GM18520 (cell line): Measurements from ENCODE around the gene PIK3CD.
"Not testable (repeated sequence)": the region's sequence is repeated elsewhere in the genome, so short reads cannot be mapped to it uniquely, and the experiment has no call there.

Experiments used
- ATAC-seq: cut with Tn5 transposase; IDR thresholded peaks from one replicate; pipeline ENCODE4 v1.9.1; 2021; ENCODE audit not compliant: unreplicated experiment

Gene PIK3CD

DNA sequence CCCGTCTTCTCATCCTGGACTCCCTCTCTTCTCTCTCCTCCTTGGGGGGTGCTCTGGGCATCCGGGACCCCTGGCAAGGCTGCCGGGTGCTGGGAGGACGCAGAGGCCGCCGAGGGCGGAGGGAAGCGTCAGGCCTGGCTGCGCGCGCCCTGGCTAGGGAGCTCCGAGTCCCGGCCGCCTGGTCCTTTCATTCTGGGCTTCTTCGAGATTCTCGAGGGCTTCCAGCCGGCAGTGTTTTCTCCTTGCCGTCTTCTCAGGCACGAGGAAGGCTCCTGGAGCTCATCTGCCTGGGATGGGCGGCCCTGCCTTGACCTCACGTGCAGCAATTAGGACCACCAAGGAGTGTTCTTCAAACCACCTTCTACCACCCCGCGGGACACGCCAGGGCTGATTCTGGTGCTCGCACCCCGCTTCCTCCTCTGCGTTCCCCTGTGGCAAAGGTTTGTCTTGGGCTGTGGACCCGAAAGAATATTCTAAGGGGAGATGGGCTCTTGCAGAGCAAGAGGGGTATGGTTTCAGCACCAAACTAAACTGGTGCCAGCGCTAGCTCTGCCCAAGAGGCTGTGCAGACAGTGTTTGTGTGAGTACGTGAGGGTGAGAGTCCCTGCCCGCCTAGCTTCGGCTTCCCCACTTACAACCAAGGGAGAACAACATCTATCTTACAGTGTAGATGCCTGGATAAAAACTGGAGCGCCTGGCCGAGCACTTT lies 36.5 kb downstream of the PIK3CD start:
- no peak for ATAC-seq

DNA sequence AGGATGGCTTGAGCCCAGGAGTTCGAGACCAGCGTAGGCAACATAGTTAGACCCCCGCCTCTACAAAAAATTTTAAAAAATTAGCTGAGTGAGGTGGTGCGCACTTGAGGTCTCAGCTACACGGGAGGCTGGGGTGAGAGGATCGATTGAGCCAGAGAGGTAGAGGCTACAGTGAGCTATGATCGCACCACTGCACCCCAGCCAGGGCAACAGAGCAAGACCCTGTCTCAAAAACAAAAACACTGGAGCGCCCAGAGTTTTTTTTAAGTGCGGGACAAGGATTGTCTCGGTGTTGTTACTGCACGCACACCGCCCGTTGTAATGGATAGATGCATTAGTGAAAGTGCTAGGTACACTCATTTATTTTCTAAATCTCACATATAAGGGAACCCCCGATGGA lies 37.1 kb downstream of the PIK3CD start:
- ATAC-seq: no peak

DNA sequence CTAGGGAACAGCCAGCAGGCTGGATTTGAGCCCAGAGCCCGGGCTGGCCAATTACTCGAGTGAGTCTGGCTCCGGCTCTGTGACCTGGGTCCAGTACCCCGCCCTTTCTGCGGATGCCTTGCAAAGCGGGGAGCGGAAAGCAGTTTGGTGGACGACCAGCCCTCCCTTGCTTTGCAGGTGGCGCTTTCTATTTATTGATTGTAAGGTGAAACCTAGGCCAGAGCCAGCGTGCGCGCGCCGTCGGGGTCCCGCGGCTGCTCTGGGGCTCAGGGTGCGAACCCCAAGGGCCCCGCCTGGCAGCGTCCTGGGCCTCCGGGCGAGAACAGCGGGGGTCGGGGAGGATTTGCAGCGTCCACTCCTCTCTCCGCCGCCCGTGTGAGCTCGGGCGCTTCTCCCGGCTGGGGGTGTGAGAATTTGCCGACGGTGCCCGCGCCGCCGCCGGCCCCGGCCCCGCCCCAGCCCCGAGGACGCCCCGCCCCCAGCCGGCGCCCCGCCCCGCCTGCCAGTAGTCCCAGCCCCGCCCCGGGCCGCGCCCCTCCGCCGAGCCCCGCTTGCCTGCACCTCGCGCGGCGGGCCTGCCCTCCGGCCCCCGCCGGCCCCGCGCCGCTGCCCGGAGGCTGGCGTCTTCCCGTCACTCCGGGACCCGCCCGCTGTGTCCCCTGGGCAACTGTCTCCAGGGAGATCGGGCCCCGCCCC lies 37.6 kb downstream of the PIK3CD start:
- peak; percentile 40 for ATAC-seq

DNA sequence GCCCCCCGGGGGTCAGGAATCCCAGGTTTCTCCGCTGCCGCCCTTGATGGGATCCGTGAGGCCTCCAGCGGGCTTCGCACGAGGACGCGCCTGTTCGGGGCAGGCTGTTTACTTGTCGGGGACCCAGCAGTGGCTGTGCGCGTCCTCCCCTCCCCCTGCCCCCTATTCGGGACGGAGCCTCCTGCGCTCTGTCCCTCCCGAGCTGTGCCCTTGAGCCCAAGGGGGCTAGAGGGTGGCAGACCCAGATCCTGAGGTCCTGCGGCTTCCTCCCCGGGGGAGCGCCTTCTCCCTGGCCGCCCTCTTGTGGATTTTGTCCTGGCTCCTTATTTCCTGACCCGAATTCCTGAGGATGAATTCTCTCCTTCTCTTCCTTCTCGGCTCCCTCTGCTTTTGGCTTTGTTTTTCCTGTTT lies 38.4 kb downstream of the PIK3CD start:
- ATAC-seq: no peak

DNA sequence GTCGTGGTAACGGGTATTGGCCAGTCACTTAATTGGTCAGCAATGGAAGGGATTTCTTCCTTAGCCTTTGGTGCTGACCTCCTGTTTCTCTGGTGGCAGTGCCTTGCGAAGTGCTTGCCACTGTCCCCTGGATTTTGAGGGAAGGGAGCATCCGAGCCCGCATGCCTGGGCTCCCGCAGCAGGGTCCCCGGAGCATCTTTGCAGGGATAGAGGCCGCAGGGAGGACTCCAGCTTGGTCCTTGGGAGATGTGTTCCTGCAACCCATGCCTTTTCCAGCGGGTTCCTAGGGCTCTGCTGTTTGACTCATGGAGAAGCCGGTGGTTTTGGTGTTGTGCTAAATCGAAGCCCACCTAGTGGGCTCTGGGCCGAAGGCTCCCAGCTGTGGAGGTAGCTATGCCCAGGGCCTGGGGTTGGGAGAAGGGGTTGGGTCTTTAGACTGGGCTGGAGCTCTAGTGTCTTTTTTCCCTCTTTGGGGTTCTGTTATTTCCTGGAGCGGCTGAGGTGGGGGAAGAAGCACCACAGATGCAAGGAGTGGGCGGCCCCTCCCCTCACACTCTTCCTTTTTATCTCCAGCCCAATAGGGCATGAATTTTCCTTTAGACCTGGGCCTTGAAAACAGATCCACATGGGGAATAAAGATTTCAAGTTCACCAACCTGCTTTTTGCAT lies 39.0 kb downstream of the PIK3CD start:
- no peak for ATAC-seq

DNA sequence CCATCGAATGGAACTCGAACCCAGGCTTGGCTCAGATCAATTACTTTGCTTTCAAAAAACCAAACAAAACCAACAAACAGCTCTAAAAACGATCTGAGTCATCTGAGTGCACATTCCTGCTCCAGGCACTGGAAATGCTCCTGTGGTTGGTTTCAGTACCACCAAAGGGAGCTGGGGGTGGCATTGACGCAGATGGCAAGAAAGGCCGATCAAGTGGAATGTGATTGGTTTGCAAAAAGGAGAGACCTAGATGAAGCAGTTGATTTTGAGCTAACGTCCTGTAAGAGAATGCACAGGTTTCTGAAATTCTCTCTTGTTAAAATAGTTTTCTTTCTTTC lies 39.5 kb downstream of the PIK3CD start:
- ATAC-seq: no peak

DNA sequence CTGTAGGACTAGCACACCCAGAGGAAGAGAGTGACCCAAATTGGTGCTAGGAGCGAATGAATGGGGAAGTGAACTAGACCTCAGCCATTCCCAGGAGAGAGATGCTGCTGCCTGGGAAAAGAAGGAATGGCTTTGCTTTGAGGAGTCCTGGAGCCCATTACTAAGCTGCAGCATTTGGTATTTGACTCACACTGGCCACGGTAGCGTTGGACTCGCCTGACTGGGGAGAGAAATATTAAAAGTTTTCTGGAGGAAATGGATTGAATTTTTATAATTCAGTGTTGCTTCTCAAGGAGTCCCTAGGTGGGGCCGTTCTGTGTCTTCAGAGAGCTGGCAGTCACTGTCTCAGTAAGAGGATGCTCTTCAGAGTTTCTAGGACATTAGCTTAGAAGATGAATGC lies 40.2 kb downstream of the PIK3CD start:
- no peak for ATAC-seq

DNA sequence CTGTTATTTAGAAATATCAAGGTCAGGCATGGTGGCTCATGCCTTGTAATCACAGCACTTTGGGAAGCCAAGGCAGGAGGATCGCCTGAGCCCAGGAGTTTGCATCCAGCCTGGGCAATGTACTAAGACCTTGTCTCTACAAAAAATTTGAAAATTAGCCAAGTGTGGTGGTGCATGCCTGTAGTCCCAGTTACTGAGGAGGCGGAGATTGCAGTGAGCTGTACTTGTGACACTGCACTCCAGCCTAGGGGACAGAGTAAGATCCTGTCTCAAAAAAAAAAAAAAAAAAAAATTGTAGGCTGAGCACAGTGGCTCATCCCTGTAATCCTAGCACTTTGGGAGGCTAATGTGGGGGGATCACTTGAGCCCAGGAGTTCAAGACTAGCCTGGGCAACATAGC lies 45.3 kb downstream of the PIK3CD start:
- ATAC-seq: no peak

DNA sequence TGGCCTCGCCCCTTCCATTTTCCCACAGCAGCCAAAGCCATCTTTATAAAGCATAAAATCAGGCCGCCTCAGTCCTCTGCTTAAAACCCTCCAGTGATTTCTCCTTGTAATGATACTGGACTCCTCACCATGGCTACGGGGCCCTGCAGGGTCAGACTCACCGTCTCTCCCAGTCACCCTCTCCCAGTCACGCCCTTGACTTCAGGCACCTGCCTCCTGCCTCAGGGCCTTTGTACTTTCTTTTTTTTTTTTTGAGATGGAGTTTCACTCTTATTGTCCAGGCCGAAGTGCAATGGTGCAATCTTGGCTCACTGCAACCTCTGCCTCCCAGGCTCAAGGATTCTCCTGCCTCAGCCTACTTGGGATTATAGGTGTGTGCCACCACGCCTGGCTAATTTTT lies 47.8 kb downstream of the PIK3CD start:
- ATAC-seq: no peak

DNA sequence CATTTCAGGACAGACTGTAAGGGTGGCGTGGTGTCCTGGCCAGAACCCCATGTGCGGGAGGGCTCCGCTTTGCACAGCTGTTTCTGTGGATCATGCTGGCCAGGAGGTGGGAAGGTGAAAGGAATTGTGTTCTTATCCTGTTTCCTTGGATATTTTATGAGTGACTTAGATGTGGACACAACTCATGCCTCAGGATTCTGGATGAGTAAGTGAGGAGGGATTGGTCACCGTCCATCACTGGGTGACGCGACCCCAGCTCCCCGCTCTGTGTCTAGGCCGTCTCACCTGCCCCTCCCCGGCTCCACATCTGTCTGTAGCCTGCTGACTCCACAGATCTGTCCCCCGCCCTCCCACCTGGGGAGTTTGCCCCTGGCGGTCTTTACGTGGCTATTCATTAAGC lies 48.8 kb downstream of the PIK3CD start:
- ATAC-seq: no peak

DNA sequence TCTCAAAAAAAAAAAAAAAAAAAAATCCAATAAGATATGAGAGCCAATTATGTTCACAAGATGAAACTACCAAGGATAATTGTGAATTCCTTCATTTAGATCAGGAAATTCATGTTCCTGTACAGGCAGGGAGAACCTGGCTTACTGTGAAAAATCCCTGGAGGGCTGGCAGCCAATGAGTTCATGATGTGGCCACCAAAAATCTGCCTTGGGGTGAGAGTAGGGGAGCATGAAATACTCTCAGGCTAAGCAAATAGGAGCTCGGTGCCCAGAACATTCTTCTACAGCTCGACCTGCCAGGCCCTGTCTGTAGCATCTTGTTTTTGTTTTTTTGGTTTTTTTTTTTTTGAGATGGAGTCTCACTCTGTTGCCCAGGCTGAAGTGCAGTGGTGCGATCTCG lies 50.1 kb downstream of the PIK3CD start:
- ATAC-seq: no peak

DNA sequence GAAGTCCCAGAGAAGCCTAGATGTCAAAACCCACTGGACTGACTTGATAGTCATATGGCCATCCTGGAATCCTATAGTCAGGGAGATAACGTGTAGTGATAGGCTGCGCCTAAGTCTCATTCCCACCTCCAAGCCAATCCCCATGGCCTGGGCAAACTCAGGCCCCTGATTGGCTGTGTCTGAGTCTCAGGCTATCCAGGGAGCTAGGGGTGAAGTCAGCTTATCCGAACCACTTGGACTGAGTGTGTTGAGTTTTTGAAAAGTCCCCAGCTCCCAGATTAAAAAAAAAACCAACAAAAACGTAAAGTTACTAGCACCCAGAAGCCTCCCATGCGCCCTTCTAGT lies 51.6 kb downstream of the PIK3CD start:
- no peak for ATAC-seq

DNA sequence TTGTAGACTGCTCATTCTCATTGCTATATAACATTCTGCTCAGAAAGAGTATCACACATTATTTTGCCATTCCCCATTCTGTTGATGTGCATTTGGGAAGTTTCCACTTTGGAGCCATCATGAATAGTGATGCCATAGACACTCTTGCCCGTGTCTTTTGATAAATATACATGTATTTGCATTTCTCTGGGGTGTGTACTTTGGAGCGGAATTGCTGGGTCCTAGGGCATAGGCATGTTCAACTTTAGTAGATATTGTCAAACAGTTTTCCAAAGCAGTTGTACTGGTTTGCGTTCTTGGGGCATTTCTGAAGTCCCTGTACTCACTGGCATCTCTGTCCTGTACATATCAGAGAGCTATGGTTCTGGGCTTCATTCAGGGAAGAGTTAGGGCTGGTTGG lies 52.1 kb downstream of the PIK3CD start:
- no peak for ATAC-seq

DNA sequence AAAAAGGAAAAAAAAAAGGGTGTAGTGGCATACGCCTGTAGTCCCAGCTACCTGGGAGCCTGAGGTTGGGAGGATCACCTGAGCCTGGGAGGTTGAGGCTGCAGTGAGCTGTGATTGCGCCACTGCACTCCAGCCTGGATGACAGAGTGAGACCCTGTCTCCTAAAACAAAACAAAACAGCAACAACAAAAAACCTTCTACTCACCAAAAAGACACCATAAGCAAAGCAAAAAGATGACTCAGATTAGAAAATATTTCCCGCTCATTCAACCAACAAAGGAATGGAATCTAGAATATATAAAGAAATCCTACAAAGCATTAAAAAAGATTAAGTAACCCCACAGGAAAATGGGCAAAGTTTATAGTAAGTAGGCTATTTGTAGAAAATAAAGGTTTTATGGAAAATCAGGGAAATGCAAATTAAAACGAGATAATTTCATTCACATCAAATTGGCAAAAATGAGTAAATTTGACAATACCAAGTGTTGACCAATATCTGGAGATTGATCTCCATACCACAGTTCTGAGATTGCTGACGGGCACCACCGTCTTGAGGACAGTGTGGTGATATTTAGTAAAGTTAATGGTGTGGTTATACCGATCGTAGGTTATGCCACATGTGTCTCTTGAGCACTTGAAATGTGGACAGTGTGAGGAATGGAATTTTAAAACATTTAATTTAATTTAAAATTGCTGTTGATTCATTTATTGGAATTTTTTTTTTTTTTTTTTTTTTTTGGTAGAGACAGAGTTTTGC lies 54.0 kb downstream of the PIK3CD start:
- ATAC-seq: no peak

DNA sequence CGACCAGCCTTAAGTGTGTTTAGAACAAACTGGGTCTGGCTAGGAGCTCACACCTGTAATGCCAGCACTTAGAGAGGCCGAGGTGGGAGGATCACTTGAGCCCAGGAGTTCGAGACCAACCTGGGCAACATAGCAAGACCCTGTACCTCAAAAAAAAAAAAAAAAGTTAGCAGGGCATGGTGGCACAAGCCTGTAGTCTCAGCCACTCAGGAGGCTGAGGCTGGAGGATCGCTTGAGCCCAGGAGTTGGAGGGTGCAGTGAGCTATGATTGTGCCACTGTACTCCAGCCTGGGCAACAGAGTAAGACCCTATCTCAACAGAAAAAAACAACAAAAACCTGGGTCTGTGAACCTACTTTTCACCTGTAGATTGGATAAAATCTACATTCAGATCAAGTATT lies 54.6 kb downstream of the PIK3CD start:
- ATAC-seq: no peak

DNA sequence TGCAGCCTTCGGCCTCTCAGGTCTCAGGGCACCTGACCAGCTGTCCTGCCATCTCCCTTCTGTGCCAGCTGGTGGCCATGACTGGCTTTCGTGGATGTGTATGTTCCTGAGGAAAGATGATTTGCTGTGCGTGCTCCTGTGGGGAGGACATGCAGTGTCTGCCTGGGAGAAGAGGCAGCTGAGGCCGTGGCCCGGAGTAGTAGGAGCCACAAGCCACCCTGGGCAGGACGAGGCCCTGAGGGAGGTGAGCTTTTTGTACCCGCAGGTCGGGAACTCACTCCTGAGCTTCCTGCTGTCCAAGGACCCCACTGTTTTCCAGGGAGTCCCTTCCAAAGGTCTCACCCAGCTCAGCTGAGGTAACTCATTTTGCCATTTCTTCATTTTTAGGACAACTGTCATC lies 58.5 kb downstream of the PIK3CD start:
- no peak for ATAC-seq

DNA sequence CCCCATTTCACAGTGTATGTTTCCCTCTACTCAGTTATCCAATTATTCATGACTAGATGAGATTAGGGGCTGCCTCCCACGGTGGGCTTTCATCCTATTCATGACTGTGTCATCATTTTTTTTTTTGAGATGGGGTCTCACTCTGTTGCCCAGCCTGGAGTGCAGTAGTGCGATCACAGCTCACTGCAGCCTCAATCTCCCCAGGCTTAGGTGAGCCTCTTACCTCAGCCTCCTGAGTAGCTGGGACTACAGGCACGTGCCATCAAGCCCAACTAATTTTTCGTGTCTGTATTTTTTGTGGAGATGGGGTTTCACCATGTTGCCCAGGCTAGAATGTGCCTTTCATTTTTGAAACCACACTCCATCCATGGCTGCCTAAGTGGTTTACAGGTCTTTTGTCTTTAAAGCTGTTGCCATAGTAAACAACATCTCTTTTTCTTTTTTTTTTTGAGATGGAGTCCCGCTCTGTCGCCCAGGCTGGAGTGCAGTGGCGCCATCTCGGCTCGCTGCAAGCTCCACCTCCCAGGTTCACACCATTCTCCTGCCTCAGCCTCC lies 60.0 kb downstream of the PIK3CD start:
- ATAC-seq: no peak

DNA sequence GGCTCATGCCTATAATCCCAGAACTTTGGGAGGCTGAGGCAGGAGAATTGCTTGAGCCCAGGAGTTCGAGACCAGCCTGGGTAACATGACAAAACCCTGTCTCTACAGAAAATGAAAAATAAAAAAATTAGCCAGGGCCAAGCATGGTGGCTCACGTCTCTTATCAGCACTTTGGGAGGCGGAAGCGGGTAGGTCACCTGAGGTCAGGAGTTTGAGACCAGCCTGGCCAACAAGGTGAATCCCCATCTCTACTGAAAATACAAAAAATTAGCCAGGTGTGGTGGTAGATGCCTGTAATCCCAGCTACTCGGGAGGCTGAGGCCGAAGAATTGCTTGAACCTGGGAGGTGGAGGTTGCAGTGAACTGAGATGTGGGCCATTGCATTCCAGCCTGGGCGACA lies 61.2 kb downstream of the PIK3CD start:
- ATAC-seq: not testable (repeated sequence)

DNA sequence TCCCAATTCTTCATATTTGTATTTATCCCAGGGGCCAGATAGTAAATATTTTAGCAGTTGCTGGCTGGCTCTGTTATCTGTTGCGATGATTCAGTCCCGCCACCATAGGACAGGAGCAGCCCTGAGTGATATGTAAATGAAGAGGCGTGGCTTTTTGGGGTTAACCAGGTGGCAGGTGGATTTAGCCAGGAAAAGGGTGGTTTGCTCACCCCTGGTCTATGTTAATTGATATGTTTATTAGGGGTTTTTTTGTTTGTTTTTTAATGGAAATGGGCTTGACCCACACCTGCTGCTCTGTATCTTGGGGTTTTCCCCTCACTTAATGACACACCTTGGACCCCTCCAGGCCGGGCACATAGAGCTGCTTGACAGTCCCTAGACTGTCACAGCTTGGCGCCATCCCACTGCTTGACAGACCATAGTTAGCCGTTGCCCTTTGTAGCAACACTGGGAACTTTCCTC lies 62.8 kb downstream of the PIK3CD start:
- ATAC-seq: no peak

DNA sequence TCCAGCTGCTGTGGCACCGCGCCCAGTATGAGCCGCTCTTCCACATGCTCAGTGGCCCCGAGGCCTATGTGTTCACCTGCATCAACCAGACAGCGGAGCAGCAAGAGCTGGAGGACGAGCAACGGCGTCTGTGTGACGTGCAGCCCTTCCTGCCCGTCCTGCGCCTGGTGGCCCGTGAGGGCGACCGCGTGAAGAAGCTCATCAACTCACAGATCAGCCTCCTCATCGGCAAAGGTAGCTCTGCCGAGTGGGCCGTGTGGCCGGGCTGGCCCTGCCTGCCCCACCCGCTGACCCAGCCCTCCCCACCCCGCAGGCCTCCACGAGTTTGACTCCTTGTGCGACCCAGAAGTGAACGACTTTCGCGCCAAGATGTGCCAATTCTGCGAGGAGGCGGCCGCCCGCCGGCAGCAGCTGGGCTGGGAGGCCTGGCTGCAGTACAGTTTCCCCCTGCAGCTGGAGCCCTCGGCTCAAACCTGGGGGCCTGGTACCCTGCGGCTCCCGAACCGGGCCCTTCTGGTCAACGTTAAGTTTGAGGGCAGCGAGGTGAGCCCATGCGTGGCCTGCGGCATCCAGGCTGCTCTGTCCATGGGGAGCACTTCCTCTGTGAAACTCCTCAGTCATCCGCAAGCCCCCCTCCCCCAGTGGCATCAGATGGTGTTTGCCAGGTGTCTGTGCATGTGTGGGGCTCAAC lies 64.2 kb downstream of the PIK3CD start:
- no peak for ATAC-seq
